GM12878 (cell line): ENCODE data around the gene ENOX2. TPM values are rescaled to one million over a fixed set of nuclear protein-coding genes. Genes with fewer than 3 reads are reported as not detected.

ENCODE experiments used
- ATAC-seq: fragments of 200-7000 bp; cut with Tn5 transposase; 3 replicates; pipeline ENCODE4 v1.9.1; 2020; ENCODE audit warnings: mild to moderate bottlenecking, moderate library complexity
- BruUV-seq: library from RNA; stranded (reverse); fragments of 400-500 nt; replicated peaks from 2 replicates; lab custom pipeline; 2021; lab: Mats Ljungman, UMichigan
- CTCF ChIA-PET: fragments of 300-600 bp; sonication (Branson Sonifier 250); formaldehyde crosslinking; extraction: SDS; loops from one replicate; lab custom pipeline; 2021; ENCODE audit warnings: inconsistent platforms; lab: Yijun Ruan, JAX
- POLR2A ChIA-PET: fragments of 350-600 bp; formaldehyde crosslinking; extraction: SDS; loops from one replicate; lab custom pipeline; 2021; ENCODE audit warnings: inconsistent platforms; lab: Charles Lee
- RAD21 ChIA-PET: fragments of 300-600 bp; sonication (Branson Sonifier 250); formaldehyde crosslinking; loops from one replicate; lab custom pipeline; 2023; ENCODE audit warnings: antibody characterized with exemption; ENCODE audit not compliant: unreplicated experiment; lab: Charles Lee
- SMC1A ChIA-PET: fragments of 300-600 bp; sonication (Branson Sonifier 250); formaldehyde crosslinking; loops from one replicate; lab custom pipeline; 2023; ENCODE audit not compliant: unreplicated experiment, uncharacterized antibody; lab: Charles Lee
- DNase-seq: peaks from one replicate; pipeline ENCODE4 v3.0.0-alpha.2; 2011; ENCODE audit warnings: low read depth, low spot score
- FAIRE-seq: peaks from 3 replicates; lab custom pipeline; 2011; peaks lifted over from hg19 to GRCh38; lab: Jason Lieb, UNC
- H2AFZ ChIP-seq: 2 replicates; pipeline ENCODE4 v1.6.0; 2011; ENCODE audit warnings: low read depth, low read length, control low read depth; ENCODE audit not compliant: control insufficient read depth
- H3K27ac ChIP-seq: 2 replicates; pipeline ENCODE4 v1.5.1; 2011; ENCODE audit warnings: control low read depth; ENCODE audit not compliant: control insufficient read depth, insufficient read depth
- H3K27me3 ChIP-seq, 2 experiments: replicated peaks in 1 of 2; 2 replicates each; pipeline versions ENCODE4 v1.6.0 to v1.6.1; 2011; ENCODE audit warnings: low read length in 1 of 2; ENCODE audit not compliant: control insufficient read depth in 2 of 2, insufficient read depth in 2 of 2
- H3K36me3 ChIP-seq, 2 experiments: 2 replicates each; pipeline ENCODE4 v1.5.1; 2011; ENCODE audit warnings: low read length in 1 of 2; ENCODE audit not compliant: control insufficient read depth in 2 of 2, insufficient read depth in 2 of 2
- H3K4me1 ChIP-seq: 2 replicates; pipeline ENCODE4 v1.6.1; 2011; ENCODE audit warnings: mild to moderate bottlenecking, low read length, moderate library complexity, mixed read lengths; ENCODE audit not compliant: control insufficient read depth, insufficient read depth
- H3K4me2 ChIP-seq: 2 replicates; pipeline ENCODE4 v1.6.0; 2011; ENCODE audit warnings: control low read depth; ENCODE audit not compliant: control insufficient read depth, insufficient read depth
- H3K4me3 ChIP-seq: fragments of 200-600 bp; sonication (generic); 2 replicates; pipeline ENCODE4 v1.5.1; 2016
- H3K79me2 ChIP-seq: 2 replicates; pipeline ENCODE4 v1.6.0; 2011; ENCODE audit warnings: low read length; ENCODE audit not compliant: control insufficient read depth, insufficient read depth
- H3K9ac ChIP-seq: 2 replicates; pipeline ENCODE4 v1.8.0; 2011; ENCODE audit warnings: low read length, control low read depth, mixed read lengths; ENCODE audit not compliant: control insufficient read depth, insufficient read depth
- H3K9me3 ChIP-seq: replicated peaks from 3 replicates; pipeline ENCODE4 v1.5.1; 2011; ENCODE audit warnings: mild to moderate bottlenecking, low read length; ENCODE audit not compliant: control insufficient read depth, insufficient read depth
- H4K20me1 ChIP-seq: 2 replicates; pipeline ENCODE4 v1.6.0; 2011; ENCODE audit not compliant: control insufficient read depth, insufficient read depth
- MYC ChIP-seq: IDR thresholded peaks from 2 replicates; pipeline ENCODE4 v1.6.1; 2011; ENCODE audit warnings: mild to moderate bottlenecking, low read length, moderate library complexity, inconsistent platforms; ENCODE audit not compliant: insufficient read depth, insufficient replicate concordance, insufficient read length, severe bottlenecking
- PAX5 ChIP-seq: IDR thresholded peaks from 2 replicates; pipeline ENCODE4 v1.6.1; 2011; ENCODE audit warnings: low read depth, low read length, borderline replicate concordance
- SREBF2 ChIP-seq: IDR thresholded peaks from 2 replicates; pipeline ENCODE4 v1.6.1; 2012; ENCODE audit warnings: mild to moderate bottlenecking, low read length
- WGBS: methylation state at CpG from one replicate; pipeline ENCODE4 v1.1.6; 2016; ENCODE audit warnings: low lambda C conversion rate; ENCODE audit not compliant: insufficient replicate concordance, insufficient coverage; ENCODE audit errors: missing lambda C conversion rate; 5-methylcytosine and 5-hydroxymethylcytosine counted together
- in situ Hi-C: fragments of 300-500 bp; cut with MboI; formaldehyde crosslinking; loops from 9 replicates; pipeline ENCODE4 v1.14.3; 2018; ENCODE audit warnings: mixed read lengths
- intact Hi-C: fragments of 100-400 bp; cut with micrococcal nuclease; formaldehyde crosslinking; loops from one replicate; pipeline ENCODE4 v1.14.2; 2022; ENCODE audit not compliant: unreplicated experiment
- polyA plus RNA-seq, 11 experiments: library from polyadenylated mRNA; depleted of rRNA in 4 of 11; unstranded in 6 of 11; stranded (reverse) in 5 of 11; fragments of >200 nt; fragmentation: Nextera tagmentation in 4 of 11; fragmentation: Illumina TruSeq in 1 of 11; extraction: Ambion mirVana in 4 of 11; extraction: Trizol in 1 of 11; gene quantifications; 1 replicate in 1 of 11; 2 replicates in 10 of 11; pipeline versions ENCODE4 v1.2.1 to v1.2.3, GENCODE V29; 2011 to 2016; ENCODE audit warnings: inconsistent platforms in 2 of 11, missing spikeins in 2 of 11, low read depth in 1 of 11
- total RNA-seq, 4 experiments: library from RNA; depleted of rRNA in 3 of 4; stranded (reverse); fragments of >200 nt in 3 of 4; fragmentation: Illumina TruSeq in 1 of 4; extraction: Trizol in 1 of 4; gene quantifications; 2 replicates each; pipeline versions ENCODE4 v1.2.1 to v1.2.3, GENCODE V29; 2013 to 2021
- TF ChIP-seq, protein P1 (sequence below): fragments of 150-350 bp; IDR thresholded peaks from 2 replicates; pipeline ENCODE4 v1.6.1; 2014; ENCODE audit warnings: mild to moderate bottlenecking, low read depth, low read length
- TF ChIP-seq, protein P2 (sequence below): fragments of 450-650 bp; IDR thresholded peaks from 2 replicates; pipeline ENCODE4 v1.6.1; 2017; ENCODE audit warnings: borderline replicate concordance

Gene ENOX2
- total and polyA plus RNA-seq, 10 of the 15 experiments (the other 5 are each of a cell fraction or from before 2014, with no cell fraction given) = 3.2 to 13.0 (median 7.7) TPM

DNA sequence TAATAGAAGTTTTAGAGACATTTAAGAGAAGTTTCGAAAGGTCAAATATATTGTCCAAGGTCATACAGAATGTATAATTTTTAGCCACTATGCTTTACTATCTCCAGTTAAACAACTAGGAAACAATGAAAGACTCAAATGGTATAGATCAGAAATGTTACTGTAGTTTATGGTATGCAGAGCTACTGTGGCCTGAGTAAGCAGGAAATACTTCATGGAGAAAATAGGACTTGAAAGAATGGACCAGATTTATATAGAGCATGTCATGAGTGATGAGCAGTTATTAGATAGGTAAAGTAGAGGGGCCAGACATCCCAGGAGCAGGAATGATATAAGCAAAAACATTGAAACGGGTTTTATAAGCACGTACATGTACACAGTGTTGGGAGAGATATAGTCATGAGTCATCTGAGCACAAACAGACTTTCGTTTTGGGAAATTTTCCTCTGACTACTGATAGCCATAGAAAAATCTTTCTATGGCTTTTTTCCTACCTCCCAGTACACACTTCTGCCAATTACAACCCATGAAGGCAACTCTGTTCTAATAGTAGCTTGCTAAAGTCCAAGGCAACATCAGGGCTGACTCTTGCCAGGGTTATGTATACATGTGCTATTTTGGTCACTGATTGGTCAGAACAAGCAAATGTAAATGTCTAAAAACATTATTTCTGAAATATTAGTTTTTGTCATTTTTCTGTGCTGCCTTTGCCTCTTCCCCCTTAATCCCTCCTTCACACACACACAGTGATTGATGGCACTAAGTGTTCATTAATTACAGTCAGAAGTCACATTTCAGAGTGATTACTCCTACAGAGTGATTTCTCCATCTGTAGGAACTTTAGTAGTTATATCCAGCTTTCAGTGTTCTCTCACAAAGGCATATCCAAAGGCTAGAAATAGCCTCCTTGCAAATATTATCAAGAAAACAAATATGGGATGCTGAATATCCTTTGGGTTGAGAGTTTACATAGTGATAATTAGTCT lies 198.7 kb downstream of the ENOX2 start:
- H4K20me1 ChIP-seq = no peaks in the 10 kb centered on the region
- H3K27me3 ChIP-seq = no peaks in the 10 kb centered on the region
- H3K9ac ChIP-seq = no peak overlapping the region
- CTCF ChIA-PET = no interaction called here
- in situ Hi-C loops = no loop called here
- POLR2A ChIA-PET = no interaction called here
- intact Hi-C loops = no loop called here
- H3K36me3 ChIP-seq = no peaks in the 10 kb centered on the region
- H3K9me3 ChIP-seq = no peaks in the 10 kb centered on the region
- no peaks in the 10 kb centered on the region for H3K79me2 ChIP-seq
- DNase-seq = no peak
- SMC1A ChIA-PET = no interaction called here
- FAIRE-seq = no peak
- 52% methylated on average over 4 of the region's 4 CpGs for WGBS
- BruUV-seq = no TSS peak
- TF ChIP-seq, protein P1, sequence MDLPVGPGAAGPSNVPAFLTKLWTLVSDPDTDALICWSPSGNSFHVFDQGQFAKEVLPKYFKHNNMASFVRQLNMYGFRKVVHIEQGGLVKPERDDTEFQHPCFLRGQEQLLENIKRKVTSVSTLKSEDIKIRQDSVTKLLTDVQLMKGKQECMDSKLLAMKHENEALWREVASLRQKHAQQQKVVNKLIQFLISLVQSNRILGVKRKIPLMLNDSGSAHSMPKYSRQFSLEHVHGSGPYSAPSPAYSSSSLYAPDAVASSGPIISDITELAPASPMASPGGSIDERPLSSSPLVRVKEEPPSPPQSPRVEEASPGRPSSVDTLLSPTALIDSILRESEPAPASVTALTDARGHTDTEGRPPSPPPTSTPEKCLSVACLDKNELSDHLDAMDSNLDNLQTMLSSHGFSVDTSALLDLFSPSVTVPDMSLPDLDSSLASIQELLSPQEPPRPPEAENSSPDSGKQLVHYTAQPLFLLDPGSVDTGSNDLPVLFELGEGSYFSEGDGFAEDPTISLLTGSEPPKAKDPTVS = no peak
- TF ChIP-seq PAX5 (no peak), SREBF2 (no peak), MYC (no peak)
- TF ChIP-seq, protein P2, sequence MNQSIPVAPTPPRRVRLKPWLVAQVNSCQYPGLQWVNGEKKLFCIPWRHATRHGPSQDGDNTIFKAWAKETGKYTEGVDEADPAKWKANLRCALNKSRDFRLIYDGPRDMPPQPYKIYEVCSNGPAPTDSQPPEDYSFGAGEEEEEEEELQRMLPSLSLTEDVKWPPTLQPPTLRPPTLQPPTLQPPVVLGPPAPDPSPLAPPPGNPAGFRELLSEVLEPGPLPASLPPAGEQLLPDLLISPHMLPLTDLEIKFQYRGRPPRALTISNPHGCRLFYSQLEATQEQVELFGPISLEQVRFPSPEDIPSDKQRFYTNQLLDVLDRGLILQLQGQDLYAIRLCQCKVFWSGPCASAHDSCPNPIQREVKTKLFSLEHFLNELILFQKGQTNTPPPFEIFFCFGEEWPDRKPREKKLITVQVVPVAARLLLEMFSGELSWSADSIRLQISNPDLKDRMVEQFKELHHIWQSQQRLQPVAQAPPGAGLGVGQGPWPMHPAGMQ = no peak
- H3K4me2 ChIP-seq = no peak overlapping the region
- RAD21 ChIA-PET = no interaction called here
- H3K4me1 ChIP-seq = no peaks in the 10 kb centered on the region
- H3K27ac ChIP-seq = no peak overlapping the region
- ATAC-seq = no peak
- H3K4me3 ChIP-seq = no peak overlapping the region
- H2AFZ ChIP-seq = no peak overlapping the region
